Left lung (tissue), 10 donors: ENCODE results near the gene SUPT3H. TPM values are rescaled to one million over a fixed set of nuclear protein-coding genes. Genes with fewer than 3 reads are reported as not detected.

Experiments used
- ATAC-seq: fragments of 200-7000 bp; cut with Tn5 transposase; one replicate; pipeline ENCODE4 v1.9.1; 2020; ENCODE audit warnings: moderate library complexity
- DNase-seq, 4 donors: peaks; one replicate each; pipeline ENCODE4 v3.0.0-alpha.2; 2013 to 2020
- H3K27ac ChIP-seq, 2 donors: fragments of 200-600 bp; sonication (generic) in 1 of 2; one replicate each; pipeline versions ENCODE4 v1.5.0 to v1.8.0; 2020 to 2021
- H3K27me3 ChIP-seq, 2 donors: fragments of 200-600 bp; sonication (generic) in 1 of 2; one replicate each; pipeline versions ENCODE4 v1.5.0 to v1.8.0; 2020 to 2021
- H3K36me3 ChIP-seq, 2 donors: fragments of 200-600 bp; sonication (generic) in 1 of 2; one replicate each; pipeline versions ENCODE4 v1.5.0 to v1.8.0; 2020 to 2021
- H3K4me1 ChIP-seq, 2 donors: fragments of 200-600 bp; one replicate each; pipeline ENCODE4 v1.8.0; 2021
- H3K4me3 ChIP-seq, 2 donors: fragments of 200-600 bp; sonication (generic) in 1 of 2; one replicate each; pipeline versions ENCODE4 v1.5.0 to v1.8.0; 2020 to 2021; ENCODE audit warnings: mild to moderate bottlenecking in 1 of 2
- H3K9me3 ChIP-seq, 2 donors: fragments of 200-600 bp; sonication (generic) in 1 of 2; one replicate each; pipeline versions ENCODE4 v1.5.0 to v1.8.0; 2020 to 2021
- intact Hi-C, 2 donors: fragments of 100-400 bp; cut with DNase I; formaldehyde crosslinking; loops; one replicate each; pipeline versions ENCODE4 v1.11.2 to v1.14.2; 2022
- polyA plus RNA-seq, 6 donors: library from polyadenylated mRNA; unstranded; fragments of 120-200 nt; gene quantifications; one replicate each; pipeline ENCODE4 v1.2.1, GENCODE V29; 2013; ENCODE audit not compliant: insufficient read length in 6 of 6
- total RNA-seq, 2 donors: library from RNA; stranded (reverse); fragmentation: NEBNext Ultra II Directional; extraction: Animal tissue kit (Norgen Biotek cat#: 25700); gene quantifications; one replicate each; pipeline ENCODE4 v1.2.1, GENCODE V29; 2021
- TF ChIP-seq, protein P1 (sequence below), 2 donors: fragments of 200-600 bp; sonication (generic) in 1 of 2; IDR thresholded peaks; one replicate each; pipeline versions ENCODE4 v1.5.0 to v1.8.0; 2021; ENCODE audit warnings: antibody characterized with exemption in 2 of 2
- donor health status: DM: no; HTN: yes; CAD: no.
- donor health status: DM: no; HTN: no; CAD: no.

The SUPT3H gene
- total and polyA plus RNA-seq, 8 donors, result 4.7 to 33.0 (median 26.2) TPM

DNA sequence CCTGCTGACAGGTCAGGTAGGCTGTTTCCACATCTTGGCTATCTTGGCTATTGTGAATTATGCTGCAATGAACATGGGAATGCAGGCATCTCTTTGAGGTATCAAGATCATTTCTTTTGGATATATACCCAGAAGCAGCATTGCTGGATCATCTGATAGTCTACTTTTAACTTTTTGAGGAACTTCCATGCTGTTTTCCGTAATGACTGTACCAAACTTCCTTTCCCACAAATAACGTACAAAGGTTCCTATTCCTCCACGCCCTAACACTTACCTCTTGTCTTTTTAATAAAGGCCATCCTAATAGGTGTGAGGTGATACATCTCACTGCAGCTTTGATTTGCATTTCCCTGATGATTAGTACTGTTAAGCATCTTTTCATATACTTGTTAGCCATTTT is 388.3 kb downstream of the SUPT3H start:
- Histone ChIP-seq H3K4me1 (no peaks in the 10 kb centered on the region), H3K36me3 (no peaks in the 10 kb centered on the region), H3K4me3 (no peak overlapping the region), H3K27ac (no peak overlapping the region), H3K9me3 (no peaks in the 10 kb centered on the region), H3K27me3 (no peaks in the 10 kb centered on the region)
- intact Hi-C loops, result no loop called here
- DNase-seq (no peak), ATAC-seq (no peak)
- TF ChIP-seq, protein P1, sequence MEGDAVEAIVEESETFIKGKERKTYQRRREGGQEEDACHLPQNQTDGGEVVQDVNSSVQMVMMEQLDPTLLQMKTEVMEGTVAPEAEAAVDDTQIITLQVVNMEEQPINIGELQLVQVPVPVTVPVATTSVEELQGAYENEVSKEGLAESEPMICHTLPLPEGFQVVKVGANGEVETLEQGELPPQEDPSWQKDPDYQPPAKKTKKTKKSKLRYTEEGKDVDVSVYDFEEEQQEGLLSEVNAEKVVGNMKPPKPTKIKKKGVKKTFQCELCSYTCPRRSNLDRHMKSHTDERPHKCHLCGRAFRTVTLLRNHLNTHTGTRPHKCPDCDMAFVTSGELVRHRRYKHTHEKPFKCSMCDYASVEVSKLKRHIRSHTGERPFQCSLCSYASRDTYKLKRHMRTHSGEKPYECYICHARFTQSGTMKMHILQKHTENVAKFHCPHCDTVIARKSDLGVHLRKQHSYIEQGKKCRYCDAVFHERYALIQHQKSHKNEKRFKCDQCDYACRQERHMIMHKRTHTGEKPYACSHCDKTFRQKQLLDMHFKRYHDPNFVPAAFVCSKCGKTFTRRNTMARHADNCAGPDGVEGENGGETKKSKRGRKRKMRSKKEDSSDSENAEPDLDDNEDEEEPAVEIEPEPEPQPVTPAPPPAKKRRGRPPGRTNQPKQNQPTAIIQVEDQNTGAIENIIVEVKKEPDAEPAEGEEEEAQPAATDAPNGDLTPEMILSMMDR (IDR thresholded peaks at IDR 0.05), result no peak

DNA sequence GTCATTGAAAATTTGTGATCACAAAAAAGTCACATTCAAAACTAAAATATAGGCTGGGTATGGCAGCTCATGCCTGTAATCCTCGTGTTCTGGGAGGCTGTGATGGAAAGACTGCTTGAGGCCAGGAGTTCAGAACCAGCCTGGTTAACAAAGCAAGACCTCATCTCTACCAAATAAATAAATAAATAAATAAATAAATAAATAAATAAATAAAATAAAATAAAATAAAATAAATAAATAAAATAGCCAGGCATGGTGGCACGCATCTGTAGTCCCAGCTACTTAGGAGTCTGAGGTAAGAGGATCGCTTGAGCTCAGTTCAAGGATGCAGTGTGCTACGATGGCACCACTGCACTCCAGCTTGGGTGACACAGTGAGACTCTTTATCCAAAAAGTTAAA is 392.7 kb downstream of the SUPT3H start:
- Histone ChIP-seq H3K4me1 (no peaks in the 10 kb centered on the region), H3K9me3 (no peaks in the 10 kb centered on the region), H3K27me3 (no peaks in the 10 kb centered on the region), H3K36me3 (no peaks in the 10 kb centered on the region), H3K27ac (no peak overlapping the region), H3K4me3 (no peak overlapping the region)
- TF ChIP-seq, protein P1 (IDR thresholded peaks at IDR 0.05), result no peak
- intact Hi-C loops, result no loop called here
- no peak for DNase-seq
- ATAC-seq, result no peak

DNA sequence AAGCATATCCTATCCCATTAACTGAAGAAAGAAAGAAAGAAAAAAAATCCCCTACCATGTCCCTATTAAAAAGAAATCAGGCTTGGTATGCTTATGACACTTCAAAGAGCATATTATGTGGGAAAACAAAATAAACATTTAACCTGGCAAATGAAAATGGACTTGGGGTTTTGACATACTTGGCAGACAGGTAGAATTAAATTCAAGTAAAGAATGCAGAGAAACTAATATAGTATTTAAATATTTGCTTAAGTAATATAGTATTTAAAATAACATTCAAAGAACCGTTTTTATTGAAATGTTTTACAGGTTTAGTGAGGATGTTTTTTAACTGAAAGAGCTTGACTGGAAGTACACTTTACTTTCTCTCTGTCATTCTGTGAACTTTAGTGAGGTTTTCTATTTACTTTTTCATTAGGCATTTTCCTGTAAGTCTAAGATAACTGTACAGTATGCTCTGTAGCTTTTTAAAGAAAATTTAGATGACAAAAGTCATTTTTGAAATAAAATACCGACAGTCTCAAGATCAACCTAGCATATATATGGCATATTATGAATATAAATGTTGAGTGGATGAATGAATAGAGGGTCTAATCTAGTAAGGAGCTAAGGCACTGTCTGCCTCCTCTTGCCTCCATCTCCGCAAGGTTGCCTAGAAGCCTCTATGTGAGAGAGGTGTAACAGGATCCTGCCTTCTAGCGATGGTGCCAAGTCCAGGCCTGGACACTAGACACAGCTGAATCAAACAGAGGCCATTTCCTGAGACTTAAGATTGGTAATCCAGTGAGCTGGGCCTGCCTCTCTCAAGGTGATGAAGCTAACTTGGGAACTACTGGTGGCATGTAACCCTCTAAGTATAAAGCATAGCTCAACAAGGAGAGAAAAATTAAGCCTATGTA is 394.0 kb downstream of the SUPT3H start:
- Histone ChIP-seq H3K4me3 (no peak overlapping the region), H3K9me3 (no peaks in the 10 kb centered on the region), H3K4me1 (no peaks in the 10 kb centered on the region), H3K27ac (no peak overlapping the region), H3K36me3 (no peaks in the 10 kb centered on the region), H3K27me3 (no peaks in the 10 kb centered on the region)
- ATAC-seq (no peak), DNase-seq (no peak)
- intact Hi-C loops, result no loop called here
- TF ChIP-seq, protein P1 (IDR thresholded peaks at IDR 0.05), result no peak

DNA sequence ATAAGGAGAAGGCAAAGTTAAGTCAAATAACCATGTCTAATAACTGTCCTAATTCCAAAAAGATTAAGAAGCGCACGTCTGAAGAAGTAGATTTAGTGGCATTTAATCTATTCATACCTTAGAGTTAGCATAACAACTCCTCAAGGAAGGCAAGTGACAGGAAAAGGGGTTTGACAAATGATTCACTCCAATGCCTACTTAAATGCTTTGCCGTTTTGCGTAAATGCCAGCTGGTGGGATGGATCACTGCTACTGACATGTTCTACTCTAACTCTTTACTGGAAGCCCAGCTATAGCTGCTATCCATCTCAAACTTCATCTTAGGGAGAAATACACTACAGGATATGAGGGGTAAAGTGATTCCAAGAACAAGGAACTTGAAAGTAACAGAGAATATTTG is 396.9 kb downstream of the SUPT3H start:
- Histone ChIP-seq H3K27me3 (no peaks in the 10 kb centered on the region), H3K36me3 (no peaks in the 10 kb centered on the region), H3K27ac (no peak overlapping the region), H3K4me1 (peaks cover 0 to 6% of the 10 kb centered on the region in 2 donors), H3K9me3 (no peaks in the 10 kb centered on the region), H3K4me3 (no peak overlapping the region)
- DNase-seq (no peak), ATAC-seq (no peak)
- TF ChIP-seq, protein P1 (IDR thresholded peaks at IDR 0.05), result no peak
- intact Hi-C loops, result no loop called here

DNA sequence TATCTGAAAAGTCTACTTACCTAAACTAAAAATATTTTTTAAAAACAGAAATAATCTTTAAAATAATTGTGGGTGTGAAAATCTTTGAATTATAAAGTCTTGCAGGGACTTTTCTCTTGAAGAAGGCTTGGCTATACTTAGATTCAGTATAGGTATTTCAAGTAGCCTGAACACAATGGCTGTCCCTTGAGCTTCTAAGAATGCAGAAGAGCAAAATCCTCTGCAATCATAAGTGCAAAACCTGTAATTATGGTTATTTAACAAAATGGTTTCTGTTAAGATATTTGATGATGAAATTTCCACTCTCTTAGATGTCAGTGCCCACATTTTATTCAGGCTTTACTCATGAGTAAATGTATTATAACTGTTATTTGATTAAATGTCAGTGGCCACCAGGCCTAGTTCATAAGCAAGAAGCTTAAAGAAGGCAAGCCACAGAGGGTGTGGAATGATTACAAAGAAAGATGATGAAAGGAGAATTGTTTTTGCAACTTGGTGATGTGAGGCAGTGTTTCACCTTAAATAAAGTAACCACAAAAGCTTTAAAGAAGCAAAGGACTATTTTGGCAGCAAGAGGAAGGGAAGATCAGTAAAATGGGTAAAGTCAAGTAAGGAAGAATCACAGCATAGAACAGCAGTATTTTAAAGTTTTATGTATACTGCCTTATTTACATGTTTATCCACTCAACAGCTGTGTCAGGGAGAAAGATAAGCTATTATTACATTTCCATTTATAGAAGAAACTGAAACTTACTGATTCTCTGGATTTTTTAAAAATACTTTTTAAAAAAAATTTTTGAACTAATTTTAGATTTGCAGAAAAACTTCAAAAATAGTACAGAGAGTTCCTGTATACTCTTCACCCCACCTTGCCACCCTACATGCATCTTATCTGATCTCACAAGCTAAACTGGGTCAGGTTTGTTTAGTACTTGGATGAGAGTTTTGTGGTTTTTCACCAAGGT is 400.8 kb downstream of the SUPT3H start:
- TF ChIP-seq, protein P1 (IDR thresholded peaks at IDR 0.05), result no peak
- peaks cover 0 to 11% of the 10 kb centered on the region in 2 donors for H3K9me3 ChIP-seq
- intact Hi-C loops, result no loop called here
- no peak for ATAC-seq
- H3K4me3 ChIP-seq, result no peak overlapping the region
- H3K36me3 ChIP-seq, result no peaks in the 10 kb centered on the region
- no peaks in the 10 kb centered on the region for H3K27me3 ChIP-seq
- peaks cover 0 to 6% of the 10 kb centered on the region in 2 donors for H3K4me1 ChIP-seq
- no peak overlapping the region for H3K27ac ChIP-seq
- DNase-seq, result no peak
